ENCODE data around the gene NTRK2.
"Not testable (repeated sequence)": the region's sequence is repeated elsewhere in the genome, so short reads cannot be mapped to it uniquely, and the experiment has no call there.

The NTRK2 gene

DNA sequence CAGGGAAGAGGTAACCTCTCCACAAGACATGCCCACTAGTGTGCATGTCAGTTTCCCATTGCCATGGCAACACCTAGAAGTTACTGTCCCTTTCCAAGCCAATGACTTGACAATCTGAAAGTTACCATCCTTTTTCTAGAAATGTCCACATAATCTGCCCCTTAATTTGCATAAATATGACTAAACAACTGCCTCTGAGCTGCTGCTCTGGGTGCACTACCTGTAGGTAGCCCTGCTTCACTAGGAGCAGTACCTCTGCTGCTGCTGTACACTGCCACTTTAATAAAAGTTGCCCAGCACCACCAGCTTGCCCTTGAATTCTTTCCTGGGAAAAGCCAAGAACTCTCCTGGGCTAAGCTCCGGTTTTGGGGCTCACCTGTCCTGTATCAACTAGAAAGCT lies 392.4 kb downstream of the NTRK2 start:
- Histone ChIP-seq H3K36me3 (ENCODE audit: control insufficient read depth, insufficient read depth, low read length) (no peaks in the 10 kb centered on the region), H3K27ac (ENCODE audit: low read depth, low read length) (no peak overlapping the region), H3K4me1 (ENCODE audit: control insufficient read depth, insufficient read depth, low read length) (peaks cover 6% of the 10 kb centered on the region; the same call in 1 of the 2 replicates), H3K4me3 (ENCODE audit: low read depth, low read length) (no peak overlapping the region), H3K9me3 (ENCODE audit: control insufficient read depth, insufficient read depth, low read length) (no peaks in the 10 kb centered on the region), H3K9ac (ENCODE audit: low read depth, low read length) (no peak overlapping the region), H3K27me3 (ENCODE audit: control insufficient read depth, insufficient read depth, low read length) (no peaks in the 10 kb centered on the region)

DNA sequence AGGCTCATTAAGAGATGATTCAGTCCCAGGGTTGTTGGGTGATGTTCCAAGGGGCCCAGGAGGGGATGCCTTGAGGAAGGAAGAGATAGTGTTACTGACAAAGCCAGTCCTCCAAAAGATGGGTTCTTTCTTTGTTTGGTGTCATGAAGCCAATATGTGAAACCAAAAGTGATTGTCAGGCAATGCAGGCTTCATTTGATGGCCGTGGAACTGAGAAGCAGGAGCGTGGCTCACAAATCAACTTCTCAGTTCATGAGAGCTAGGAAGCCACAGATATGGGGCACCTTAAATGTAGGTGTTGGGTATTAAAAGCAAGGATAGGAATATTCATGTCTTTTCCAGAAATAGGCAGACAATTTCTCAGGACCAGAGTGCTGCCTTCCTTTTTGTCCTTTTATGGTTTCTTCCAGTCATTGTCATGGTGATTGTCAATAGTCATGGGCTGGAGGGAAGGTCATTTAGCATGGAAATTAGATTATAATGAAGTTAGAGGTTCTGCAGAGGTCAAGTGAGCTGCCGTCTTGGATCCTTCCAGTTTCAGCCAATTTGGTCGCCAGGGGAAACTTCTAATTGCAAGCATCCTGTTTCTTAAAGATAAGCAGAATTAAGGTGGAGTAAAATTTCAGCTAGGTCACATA lies 393.0 kb downstream of the NTRK2 start:
- Histone ChIP-seq H3K9me3 (ENCODE audit: control insufficient read depth, insufficient read depth, low read length) (no peaks in the 10 kb centered on the region), H3K27me3 (ENCODE audit: control insufficient read depth, insufficient read depth, low read length) (no peaks in the 10 kb centered on the region), H3K9ac (ENCODE audit: low read depth, low read length) (no peak overlapping the region), H3K36me3 (ENCODE audit: control insufficient read depth, insufficient read depth, low read length) (no peaks in the 10 kb centered on the region), H3K27ac (ENCODE audit: low read depth, low read length) (no peak overlapping the region), H3K4me3 (ENCODE audit: low read depth, low read length) (no peak overlapping the region), H3K4me1 (ENCODE audit: control insufficient read depth, insufficient read depth, low read length) (peaks cover 6% of the 10 kb centered on the region; the same call in 1 of the 2 replicates)

DNA sequence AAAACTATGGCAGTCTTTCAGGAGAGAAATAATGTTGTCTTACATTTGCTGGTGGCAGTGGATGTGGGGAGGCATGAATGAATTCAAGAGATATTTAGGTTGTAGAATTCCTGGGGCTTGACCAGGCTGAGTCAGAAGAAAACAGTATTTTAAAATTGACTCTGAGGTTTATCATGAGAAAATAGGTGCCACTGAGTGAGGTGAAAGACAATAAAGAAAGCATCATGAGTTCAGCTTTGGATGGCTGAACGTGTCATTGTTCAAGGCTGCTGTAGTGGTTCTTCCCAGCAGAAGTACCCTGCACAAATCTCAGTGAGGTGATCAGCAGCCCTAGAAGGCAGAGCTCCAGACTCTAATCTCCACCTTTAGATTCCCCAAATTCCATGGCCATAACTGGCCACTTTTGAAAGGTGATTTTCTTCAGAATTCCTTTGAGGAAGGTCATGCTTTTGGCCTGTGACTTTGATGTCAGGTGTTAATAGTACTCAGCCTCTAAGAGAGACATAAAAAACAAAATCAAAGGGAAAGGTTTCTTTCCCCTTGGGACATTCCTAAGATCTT lies 395.4 kb downstream of the NTRK2 start:
- Histone ChIP-seq H3K4me1 (ENCODE audit: control insufficient read depth, insufficient read depth, low read length) (peaks cover 6% of the 10 kb centered on the region; the same call in 1 of the 2 replicates), H3K27me3 (ENCODE audit: control insufficient read depth, insufficient read depth, low read length) (no peaks in the 10 kb centered on the region), H3K4me3 (ENCODE audit: low read depth, low read length) (no peak overlapping the region), H3K36me3 (ENCODE audit: control insufficient read depth, insufficient read depth, low read length) (no peaks in the 10 kb centered on the region), H3K9ac (ENCODE audit: low read depth, low read length) (no peak overlapping the region), H3K9me3 (ENCODE audit: control insufficient read depth, insufficient read depth, low read length) (no peaks in the 10 kb centered on the region), H3K27ac (ENCODE audit: low read depth, low read length) (no peak overlapping the region)

DNA sequence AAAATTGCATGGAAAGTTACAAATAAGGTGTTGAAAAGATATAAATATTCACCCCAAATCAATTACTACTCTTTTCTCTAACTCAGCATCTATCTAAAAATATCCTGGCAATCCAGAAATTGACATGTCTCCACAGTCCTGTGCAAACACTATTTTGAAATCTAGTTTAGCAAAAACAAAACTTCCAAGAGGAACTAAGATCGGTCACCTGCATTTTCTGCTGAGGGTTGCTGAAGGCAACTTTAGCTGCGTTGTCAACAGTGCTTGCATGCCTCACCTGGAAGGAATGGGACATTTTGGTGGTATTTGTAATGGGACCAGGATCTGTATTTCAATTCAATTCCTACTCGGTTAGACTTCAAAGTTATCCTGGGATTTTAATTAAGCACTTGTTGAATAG lies 398.3 kb downstream of the NTRK2 start:
- Histone ChIP-seq H3K4me3 (ENCODE audit: low read depth, low read length) (no peak overlapping the region), H3K4me1 (ENCODE audit: control insufficient read depth, insufficient read depth, low read length) (peaks cover 6% of the 10 kb centered on the region; the same call in 1 of the 2 replicates), H3K9ac (ENCODE audit: low read depth, low read length) (no peak overlapping the region), H3K36me3 (ENCODE audit: control insufficient read depth, insufficient read depth, low read length) (no peaks in the 10 kb centered on the region), H3K27ac (ENCODE audit: low read depth, low read length) (no peak overlapping the region), H3K9me3 (ENCODE audit: control insufficient read depth, insufficient read depth, low read length) (no peaks in the 10 kb centered on the region), H3K27me3 (ENCODE audit: control insufficient read depth, insufficient read depth, low read length) (no peaks in the 10 kb centered on the region)

DNA sequence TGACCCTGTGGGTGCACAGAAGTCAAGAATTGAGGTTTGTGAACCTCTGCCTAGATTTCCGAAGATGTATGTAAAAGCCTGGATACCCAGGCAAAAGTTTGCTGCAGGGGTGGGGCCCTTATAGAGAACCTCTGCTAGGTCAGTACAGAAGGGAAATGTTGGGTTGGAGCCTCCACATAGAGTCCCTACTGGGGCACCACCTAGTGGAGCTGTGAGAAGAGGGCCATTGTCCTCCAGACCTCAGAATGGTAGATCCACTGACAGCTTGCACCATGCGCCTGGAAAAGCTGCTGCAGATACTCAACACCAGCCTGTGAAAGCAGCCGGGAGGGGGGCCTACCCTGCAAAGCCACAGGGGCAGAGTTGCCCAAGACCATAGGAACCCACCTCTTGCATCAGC lies 399.9 kb downstream of the NTRK2 start:
- H3K4me1 ChIP-seq (ENCODE audit: control insufficient read depth, insufficient read depth, low read length); H3K36me3 ChIP-seq (ENCODE audit: control insufficient read depth, insufficient read depth, low read length); H3K9ac ChIP-seq (ENCODE audit: low read depth, low read length); H3K4me3 ChIP-seq (ENCODE audit: low read depth, low read length); H3K9me3 ChIP-seq (ENCODE audit: control insufficient read depth, insufficient read depth, low read length); H3K27ac ChIP-seq (ENCODE audit: low read depth, low read length); H3K27me3 ChIP-seq (ENCODE audit: control insufficient read depth, insufficient read depth, low read length): not testable (repeated sequence)
